HepG2 (cell line): Measurements from ENCODE around the gene PRKN.

ENCODE experiments used
- PHF8 ChIP-seq: sonication (generic); formaldehyde crosslinking; IDR thresholded peaks from 2 replicates; pipeline ENCODE4 v1.5.0; 2020; ENCODE audit warnings: missing genetic modification reagents
- ZIK1 ChIP-seq: sonication (generic); formaldehyde crosslinking; IDR thresholded peaks from 2 replicates; pipeline ENCODE4 v1.5.0; 2020; ENCODE audit warnings: mild to moderate bottlenecking, low read depth, missing genetic modification reagents, borderline replicate concordance
- TF ChIP-seq, protein P1 (sequence below): sonication (generic); formaldehyde crosslinking; IDR thresholded peaks from 2 replicates; pipeline ENCODE4 v1.5.0; 2020; ENCODE audit warnings: missing genetic modification reagents
- TF ChIP-seq, protein P2 (sequence below), 2 experiments: IDR thresholded peaks; 2 replicates each; pipeline ENCODE4 v1.6.1; 2011 to 2012; ENCODE audit warnings: low read length in 2 of 2, borderline replicate concordance in 1 of 2, low read depth in 1 of 2, mild to moderate bottlenecking in 1 of 2, moderate library complexity in 1 of 2

DNA sequence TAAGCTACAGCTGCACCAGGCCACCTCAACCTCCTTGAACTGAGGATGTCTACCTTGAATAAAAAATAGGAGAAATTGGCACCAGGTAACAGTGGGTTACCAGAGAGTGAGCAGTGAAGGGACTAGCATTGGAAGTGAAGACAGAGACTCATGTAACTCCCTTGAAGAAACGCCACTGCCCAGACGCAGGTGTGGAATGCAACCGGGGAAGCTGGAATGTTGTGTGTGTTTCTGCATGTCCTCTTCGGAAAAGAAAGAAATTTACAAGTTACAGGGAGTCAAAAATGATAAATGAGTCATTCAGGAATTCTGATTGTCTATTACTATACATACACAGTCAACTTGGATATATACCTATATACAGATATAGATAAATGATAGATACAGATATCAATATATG is 939.0 kb downstream of the PRKN start:
- TF ChIP-seq, protein P1, sequence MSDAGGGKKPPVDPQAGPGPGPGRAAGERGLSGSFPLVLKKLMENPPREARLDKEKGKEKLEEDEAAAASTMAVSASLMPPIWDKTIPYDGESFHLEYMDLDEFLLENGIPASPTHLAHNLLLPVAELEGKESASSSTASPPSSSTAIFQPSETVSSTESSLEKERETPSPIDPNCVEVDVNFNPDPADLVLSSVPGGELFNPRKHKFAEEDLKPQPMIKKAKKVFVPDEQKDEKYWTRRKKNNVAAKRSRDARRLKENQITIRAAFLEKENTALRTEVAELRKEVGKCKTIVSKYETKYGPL (CRISPR knock-in tag) = no peak
- TF ChIP-seq ZIK1 (no peak), PHF8 (no peak)
- TF ChIP-seq, protein P2, sequence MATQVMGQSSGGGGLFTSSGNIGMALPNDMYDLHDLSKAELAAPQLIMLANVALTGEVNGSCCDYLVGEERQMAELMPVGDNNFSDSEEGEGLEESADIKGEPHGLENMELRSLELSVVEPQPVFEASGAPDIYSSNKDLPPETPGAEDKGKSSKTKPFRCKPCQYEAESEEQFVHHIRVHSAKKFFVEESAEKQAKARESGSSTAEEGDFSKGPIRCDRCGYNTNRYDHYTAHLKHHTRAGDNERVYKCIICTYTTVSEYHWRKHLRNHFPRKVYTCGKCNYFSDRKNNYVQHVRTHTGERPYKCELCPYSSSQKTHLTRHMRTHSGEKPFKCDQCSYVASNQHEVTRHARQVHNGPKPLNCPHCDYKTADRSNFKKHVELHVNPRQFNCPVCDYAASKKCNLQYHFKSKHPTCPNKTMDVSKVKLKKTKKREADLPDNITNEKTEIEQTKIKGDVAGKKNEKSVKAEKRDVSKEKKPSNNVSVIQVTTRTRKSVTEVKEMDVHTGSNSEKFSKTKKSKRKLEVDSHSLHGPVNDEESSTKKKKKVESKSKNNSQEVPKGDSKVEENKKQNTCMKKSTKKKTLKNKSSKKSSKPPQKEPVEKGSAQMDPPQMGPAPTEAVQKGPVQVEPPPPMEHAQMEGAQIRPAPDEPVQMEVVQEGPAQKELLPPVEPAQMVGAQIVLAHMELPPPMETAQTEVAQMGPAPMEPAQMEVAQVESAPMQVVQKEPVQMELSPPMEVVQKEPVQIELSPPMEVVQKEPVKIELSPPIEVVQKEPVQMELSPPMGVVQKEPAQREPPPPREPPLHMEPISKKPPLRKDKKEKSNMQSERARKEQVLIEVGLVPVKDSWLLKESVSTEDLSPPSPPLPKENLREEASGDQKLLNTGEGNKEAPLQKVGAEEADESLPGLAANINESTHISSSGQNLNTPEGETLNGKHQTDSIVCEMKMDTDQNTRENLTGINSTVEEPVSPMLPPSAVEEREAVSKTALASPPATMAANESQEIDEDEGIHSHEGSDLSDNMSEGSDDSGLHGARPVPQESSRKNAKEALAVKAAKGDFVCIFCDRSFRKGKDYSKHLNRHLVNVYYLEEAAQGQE (IDR thresholded peaks at IDR 0.05; ENCODE audit: borderline replicate concordance in 1 of 2, low read depth in 1 of 2, low read length in 2 of 2) = no peak
